HepG2 (cell line): Measurements from ENCODE around the gene AHR. TPM values are rescaled to one million over a fixed set of nuclear protein-coding genes. Genes with fewer than 3 reads are reported as not detected.

Experiments used
- ATAC-seq: fragments of 200-7000 bp; cut with Tn5 transposase; 3 replicates; pipeline ENCODE4 v1.9.1; 2020; ENCODE audit warnings: mild to moderate bottlenecking, moderate library complexity
- BruUV-seq: library from RNA; stranded (reverse); fragments of 400-500 nt; replicated peaks from 2 replicates; lab custom pipeline; 2021; lab: Mats Ljungman, UMichigan
- CTCF ChIA-PET: fragments of 300-600 bp; formaldehyde crosslinking; extraction: SDS; loops from one replicate; lab custom pipeline; 2021; ENCODE audit warnings: low total read pairs, inconsistent platforms, low intra/inter-chr PET ratio; lab: Yijun Ruan, JAX
- POLR2A ChIA-PET: fragments of 350-600 bp; sonication (Branson Sonifier 250); formaldehyde crosslinking; loops from one replicate; lab custom pipeline; 2020; ENCODE audit warnings: antibody characterized with exemption, inconsistent platforms; lab: Yijun Ruan, JAX
- DNase-seq: peaks from one replicate; pipeline ENCODE4 v3.0.0-alpha.2; 2015; ENCODE audit warnings: low spot score
- FAIRE-seq: peaks from 3 replicates; lab custom pipeline; 2011; peaks lifted over from hg19 to GRCh38; lab: Jason Lieb, UNC
- H2AFZ ChIP-seq: one replicate; pipeline ENCODE4 v1.6.1; 2011; ENCODE audit warnings: low read length, inconsistent platforms
- H3K27ac ChIP-seq: fragments of 300-600 bp; 3 replicates; pipeline ENCODE4 v1.8.0; 2011; ENCODE audit warnings: mixed run types, mild to moderate bottlenecking, mixed read lengths, low read length, inconsistent platforms; ENCODE audit not compliant: insufficient read depth; ENCODE audit errors: extremely low read length
- H3K27me3 ChIP-seq, 2 experiments: fragments of 200-600 bp in 1 of 2; 2 replicates in 1 of 2; 3 replicates in 1 of 2; pipeline versions ENCODE4 v1.6.0 to v1.8.0; 2011; ENCODE audit warnings: low read length in 2 of 2, mild to moderate bottlenecking in 2 of 2, moderate library complexity in 2 of 2, inconsistent platforms in 1 of 2; ENCODE audit not compliant: insufficient read depth in 2 of 2, control insufficient read depth in 1 of 2
- H3K36me3 ChIP-seq, 2 experiments: fragments of 200-600 bp in 1 of 2; replicated peaks in 1 of 2; 2 replicates in 1 of 2; 3 replicates in 1 of 2; pipeline versions ENCODE4 v1.5.1 to v1.8.0; 2011; ENCODE audit warnings: low read length in 2 of 2, inconsistent platforms in 1 of 2; ENCODE audit not compliant: insufficient read depth in 2 of 2, control insufficient read depth in 1 of 2
- H3K4me1 ChIP-seq: 2 replicates; pipeline ENCODE4 v1.5.1; 2012; ENCODE audit warnings: low read length, inconsistent platforms; ENCODE audit not compliant: insufficient read depth
- H3K4me2 ChIP-seq: 2 replicates; pipeline ENCODE4 v1.6.0; 2011; ENCODE audit warnings: low read depth, low read length, inconsistent platforms
- H3K4me3 ChIP-seq, 3 experiments: fragments of 200-600 bp in 1 of 3; sonication (generic), shearing (Covaris generic) in 1 of 3; replicated peaks in 1 of 3; 2 replicates each; pipeline ENCODE4 v1.5.1; 2011 to 2016; ENCODE audit warnings: low read length in 3 of 3, inconsistent platforms in 2 of 3, low read depth in 2 of 3, mild to moderate bottlenecking in 2 of 3, control low read depth in 1 of 3, mixed read lengths in 1 of 3; ENCODE audit not compliant: insufficient read depth in 1 of 3
- H3K79me2 ChIP-seq: one replicate; pipeline ENCODE4 v1.6.1; 2011; ENCODE audit warnings: low read length, inconsistent platforms; ENCODE audit not compliant: insufficient read depth
- H3K9ac ChIP-seq: 2 replicates; pipeline ENCODE4 v1.6.0; 2011; ENCODE audit warnings: mild to moderate bottlenecking, low read depth, low read length, inconsistent platforms; ENCODE audit not compliant: insufficient read depth
- H3K9me3 ChIP-seq: 2 replicates; pipeline ENCODE4 v1.5.1; 2012; ENCODE audit warnings: mild to moderate bottlenecking, low read length
- H4K20me1 ChIP-seq: 2 replicates; pipeline ENCODE4 v1.6.0; 2011; ENCODE audit warnings: inconsistent platforms, mild to moderate bottlenecking, low read length, moderate library complexity; ENCODE audit not compliant: insufficient read depth
- AKAP8 ChIP-seq: sonication (generic); formaldehyde crosslinking; IDR thresholded peaks from 2 replicates; pipeline ENCODE4 v1.5.1; 2020; ENCODE audit warnings: mild to moderate bottlenecking, missing genetic modification reagents
- ATF5 ChIP-seq: sonication (generic); formaldehyde crosslinking; IDR thresholded peaks from 2 replicates; pipeline ENCODE4 v1.4.0; 2020; ENCODE audit warnings: mild to moderate bottlenecking, low read depth, missing genetic modification reagents
- HCFC1 ChIP-seq: fragments of 150-350 bp; IDR thresholded peaks from 2 replicates; pipeline ENCODE4 v1.6.1; 2014; ENCODE audit warnings: low read depth, low read length
- IKZF1 ChIP-seq: fragments of 450-650 bp; IDR thresholded peaks from 2 replicates; pipeline ENCODE4 v1.7.1; 2016
- KDM4B ChIP-seq: sonication (generic); formaldehyde crosslinking; IDR thresholded peaks from 2 replicates; pipeline ENCODE4 v1.4.0; 2020; ENCODE audit warnings: missing genetic modification reagents
- PLRG1 ChIP-seq: fragments of 450-650 bp; conservative IDR thresholded peaks from 2 replicates; pipeline ENCODE4 v1.6.1; 2016
- POGZ ChIP-seq: sonication (generic); formaldehyde crosslinking; IDR thresholded peaks from 2 replicates; pipeline ENCODE4 v1.4.0; 2020; ENCODE audit warnings: mild to moderate bottlenecking, missing genetic modification reagents
- SNRNP70 ChIP-seq: fragments of 200-400 bp; formaldehyde crosslinking; IDR thresholded peaks from 2 replicates; pipeline ENCODE4 v1.6.1; 2017; ENCODE audit warnings: mild to moderate bottlenecking, low read depth, low read length, moderate library complexity
- STAT6 ChIP-seq: sonication (generic); formaldehyde crosslinking; IDR thresholded peaks from 2 replicates; pipeline ENCODE4 v1.4.0; 2020; ENCODE audit warnings: missing genetic modification reagents, mild to moderate bottlenecking, borderline replicate concordance
- TCF7 ChIP-seq: sonication (generic); IDR thresholded peaks from 2 replicates; pipeline ENCODE4 v1.6.1; 2016; ENCODE audit warnings: antibody characterized with exemption, low read depth
- THYN1 ChIP-seq: sonication (generic); formaldehyde crosslinking; IDR thresholded peaks from 2 replicates; pipeline ENCODE4 v1.8.1; 2023; ENCODE audit warnings: low read depth, mild to moderate bottlenecking, moderate library complexity, missing genetic modification reagents, borderline replicate concordance
- ZBTB40 ChIP-seq, 2 experiments: fragments of 450-650 bp in 1 of 2; sonication (generic) in 1 of 2; formaldehyde crosslinking in 1 of 2; IDR thresholded peaks; 2 replicates each; pipeline versions ENCODE4 v1.6.1 to v1.8.0; 2016 to 2022; ENCODE audit warnings: antibody characterized with exemption in 1 of 2, mild to moderate bottlenecking in 1 of 2, missing genetic modification reagents in 1 of 2
- ZNF326 ChIP-seq: sonication (generic); formaldehyde crosslinking; IDR thresholded peaks from 2 replicates; pipeline ENCODE4 v1.4.0; 2020; ENCODE audit warnings: missing genetic modification reagents, borderline replicate concordance
- ZNF891 ChIP-seq: sonication (generic); formaldehyde crosslinking; IDR thresholded peaks from 2 replicates; pipeline ENCODE4 v1.5.0; 2020; ENCODE audit warnings: mild to moderate bottlenecking, missing genetic modification reagents
- in situ Hi-C: cut with HindIII; loops from 2 replicates; pipeline ENCODE4 v1.10.0; 2017; ENCODE audit warnings: low pct_unique_long_range_greater_than_20kb; ENCODE audit not compliant: extremely low pct_ligation_motif_present
- intact Hi-C: fragments of 100-400 bp; cut with micrococcal nuclease; formaldehyde crosslinking; loops from one replicate; pipeline ENCODE4 v1.10.0; 2022; ENCODE audit not compliant: unreplicated experiment
- polyA plus RNA-seq, 8 experiments: library from polyadenylated mRNA; depleted of rRNA in 3 of 8; stranded (reverse) in 7 of 8; unstranded in 1 of 8; fragments of >200 nt; fragmentation: Illumina TruSeq in 4 of 8; extraction: Trizol in 4 of 8; gene quantifications; 2 replicates each; pipeline versions ENCODE4 v1.2.1 to v1.2.3, GENCODE V29; 2011 to 2016; ENCODE audit warnings: low read depth in 4 of 8, missing spikeins in 1 of 8, mixed read lengths in 1 of 8; ENCODE audit not compliant: insufficient read depth in 1 of 8
- total RNA-seq, 5 experiments: library from RNA; depleted of rRNA; stranded (reverse); fragments of >200 nt; fragmentation: Illumina TruSeq; extraction: Trizol; gene quantifications; 2 replicates each; pipeline ENCODE4 v1.2.3, GENCODE V29; 2016; ENCODE audit warnings: low read depth in 1 of 5

Gene AHR
- total and polyA plus RNA-seq, 2 of the 13 experiments (the other 11 are each of a cell fraction or from before 2014, with no cell fraction given) = 9.0 to 31.3 TPM

DNA sequence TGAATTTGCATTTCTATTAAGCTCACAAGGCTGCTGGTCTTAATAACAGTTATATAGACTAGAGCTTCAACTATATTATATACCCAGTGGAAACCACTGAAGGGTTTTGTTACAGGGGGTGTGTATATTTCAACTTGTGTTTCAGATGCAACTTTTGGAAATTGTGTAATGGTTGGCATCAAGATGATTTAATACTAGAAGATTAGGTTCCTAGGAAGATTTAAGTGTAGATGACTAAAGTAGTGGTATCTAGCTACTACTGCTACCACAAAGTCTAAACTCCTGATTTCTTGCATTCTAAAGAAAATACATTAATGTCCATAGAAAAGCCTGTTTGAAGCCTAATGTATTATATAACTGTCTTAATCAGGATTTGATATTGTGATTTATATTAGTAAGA lies 30.2 kb downstream of the AHR start:
- DNase-seq (no peak), ATAC-seq (no peak), FAIRE-seq (no peak)
- no peak overlapping the region for H3K9ac ChIP-seq
- in situ Hi-C loops (no loop called here), intact Hi-C loops (no loop called here)
- no peak overlapping the region for H2AFZ ChIP-seq
- H3K4me3 ChIP-seq = no peak overlapping the region
- no peak overlapping the region for H3K4me2 ChIP-seq
- TF ChIP-seq TCF7 = no peak
- TF ChIP-seq THYN1 (CRISPR knock-in tag) = no peak
- TF ChIP-seq PLRG1 = no peak
- TF ChIP-seq ATF5 (CRISPR knock-in tag) = no peak
- no peak for TF ChIP-seq ZNF891 (CRISPR knock-in tag)
- TF ChIP-seq IKZF1 = no peak
- no peak for TF ChIP-seq STAT6 (CRISPR knock-in tag)
- no peak for TF ChIP-seq KDM4B (CRISPR knock-in tag)
- TF ChIP-seq ZNF326 (CRISPR knock-in tag) = no peak
- TF ChIP-seq POGZ = no peak
- TF ChIP-seq HCFC1 = no peak
- TF ChIP-seq SNRNP70 = no peak
- no peak for TF ChIP-seq AKAP8 (CRISPR knock-in tag)
- TF ChIP-seq ZBTB40 (IDR thresholded peaks at IDR 0.05) = no peak
- no peak for TF ChIP-seq ZBTB40 (CRISPR knock-in tag; IDR thresholded peaks at IDR 0.05)
- ChIA-PET CTCF (no interaction called here), POLR2A (no interaction called here)
- 0 out of 2 replicates have a peak, but pooled peaks cover 8% of the 10 kb centered on the region for H4K20me1 ChIP-seq
- no TSS peak for BruUV-seq
- H3K27ac ChIP-seq = no peak overlapping the region
- no peaks in the 10 kb centered on the region for H3K27me3 ChIP-seq
- H3K36me3 ChIP-seq = peaks cover 17 to 59% of the 10 kb centered on the region in 2 experiments
- H3K79me2 ChIP-seq = no peaks in the 10 kb centered on the region
- H3K4me1 ChIP-seq = no peaks in the 10 kb centered on the region
- no peaks in the 10 kb centered on the region for H3K9me3 ChIP-seq
